Activated CD8-positive, alpha-beta T cell treated with anti-CD3 and anti-CD28 coated beads for 36 hours (primary cell): Measurements from ENCODE around the gene ANXA11. TPM values are rescaled to one million over a fixed set of nuclear protein-coding genes. Genes with fewer than 3 reads are reported as not detected.

Source experiments
- ATAC-seq: fragments of 200-7000 bp; cut with Tn5 transposase; one replicate; pipeline ENCODE4 v1.10.0; 2021; ENCODE audit warnings: mild to moderate bottlenecking, moderate library complexity
- CTCF ChIA-PET: fragments of 350-600 bp; sonication (Branson Sonifier 250); formaldehyde crosslinking; loops from one replicate; lab custom pipeline; 2021; ENCODE audit warnings: antibody characterized with exemption; lab: Charles Lee
- POLR2A ChIA-PET: fragments of 350-600 bp; sonication (Branson Sonifier 250); formaldehyde crosslinking; loops from one replicate; lab custom pipeline; 2021; ENCODE audit warnings: antibody characterized with exemption; lab: Charles Lee
- DNase-seq: peaks from one replicate; pipeline ENCODE4 v3.0.0-alpha.2; 2020
- H3K27ac Mint-ChIP-seq: one replicate; pipeline ENCODE4 v1.8.0; 2021; ENCODE audit warnings: mild to moderate bottlenecking, mixed read lengths
- H3K27me3 Mint-ChIP-seq: one replicate; pipeline ENCODE4 v1.8.0; 2021; ENCODE audit warnings: mixed read lengths
- H3K36me3 Mint-ChIP-seq: one replicate; pipeline ENCODE4 v1.8.0; 2021; ENCODE audit warnings: low read depth, mixed read lengths
- H3K4me1 Mint-ChIP-seq: one replicate; pipeline ENCODE4 v1.8.0; 2021; ENCODE audit warnings: low read depth, mixed read lengths
- H3K4me3 Mint-ChIP-seq: one replicate; pipeline ENCODE4 v1.8.0; 2021; ENCODE audit warnings: mild to moderate bottlenecking, moderate library complexity, mixed read lengths
- H3K9me3 Mint-ChIP-seq: one replicate; pipeline ENCODE4 v1.8.0; 2021; ENCODE audit warnings: mixed read lengths
- intact Hi-C: fragments of 100-400 bp; cut with micrococcal nuclease; formaldehyde crosslinking; loops from one replicate; pipeline ENCODE4 v1.10.0; 2022
- total RNA-seq, 2 experiments: library from RNA; stranded (reverse); gene quantifications; one replicate each; pipeline ENCODE4 v1.2.3, GENCODE V29; 2021
- TF ChIP-seq, protein P1 (sequence below): fragments of 200-600 bp; IDR thresholded peaks from one replicate; pipeline ENCODE4 v1.8.0; 2022; ENCODE audit warnings: antibody characterized with exemption, mild to moderate bottlenecking

The ANXA11 gene
- total RNA-seq, 2 experiments from 2014 or later, result 226 to 238 TPM

DNA sequence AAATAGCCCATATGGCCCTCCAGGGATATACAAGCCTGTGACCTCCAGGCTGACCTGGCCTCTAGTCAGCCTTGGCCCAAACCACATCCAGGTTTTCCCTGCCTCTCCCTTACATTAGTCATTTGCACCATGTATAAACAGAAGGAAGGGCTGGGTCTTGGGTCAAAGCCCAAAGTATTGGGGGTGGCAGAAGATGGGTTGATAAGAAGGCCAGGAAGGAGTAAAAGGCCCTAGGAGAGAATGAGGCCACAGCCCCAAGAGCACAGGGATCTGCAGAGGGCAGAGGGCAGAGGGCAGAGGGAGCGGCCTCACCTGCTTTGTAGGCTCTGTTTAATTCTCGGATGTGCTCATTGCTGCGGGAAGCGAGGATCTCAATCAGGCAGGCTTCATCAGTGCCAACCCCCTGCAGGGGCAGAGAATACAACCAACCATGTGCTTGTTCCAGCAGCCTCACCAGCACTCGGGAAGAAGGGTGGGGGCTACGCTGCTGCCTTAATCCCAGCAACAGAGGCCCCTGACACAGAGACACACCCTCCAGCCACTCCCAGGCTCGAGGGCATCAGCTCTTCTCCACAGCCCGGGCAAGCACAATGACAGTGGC, 41.5 kb downstream of the ANXA11 start:
- H3K27ac Mint-ChIP-seq, result no peak overlapping the region
- ATAC-seq (no peak), DNase-seq (no peak)
- CTCF ChIA-PET, result interaction anchor here (2.2 kb wide), 1 partner anchor 20 kb away, joined by 8 read pairs; no protein-coding TSS in a partner anchor
- peaks cover 14% of the 10 kb centered on the region for H3K4me1 Mint-ChIP-seq
- no peaks in the 10 kb centered on the region for H3K9me3 Mint-ChIP-seq
- no peaks in the 10 kb centered on the region for H3K27me3 Mint-ChIP-seq
- intact Hi-C loops, result no loop called here
- POLR2A ChIA-PET, result interaction anchor here (0.9 to 1.7 kb wide), 2 partner anchors 13 to 27 kb away, joined by 3 to 6 read pairs; no protein-coding TSS in a partner anchor
- no peak overlapping the region for H3K4me3 Mint-ChIP-seq
- TF ChIP-seq, protein P1, sequence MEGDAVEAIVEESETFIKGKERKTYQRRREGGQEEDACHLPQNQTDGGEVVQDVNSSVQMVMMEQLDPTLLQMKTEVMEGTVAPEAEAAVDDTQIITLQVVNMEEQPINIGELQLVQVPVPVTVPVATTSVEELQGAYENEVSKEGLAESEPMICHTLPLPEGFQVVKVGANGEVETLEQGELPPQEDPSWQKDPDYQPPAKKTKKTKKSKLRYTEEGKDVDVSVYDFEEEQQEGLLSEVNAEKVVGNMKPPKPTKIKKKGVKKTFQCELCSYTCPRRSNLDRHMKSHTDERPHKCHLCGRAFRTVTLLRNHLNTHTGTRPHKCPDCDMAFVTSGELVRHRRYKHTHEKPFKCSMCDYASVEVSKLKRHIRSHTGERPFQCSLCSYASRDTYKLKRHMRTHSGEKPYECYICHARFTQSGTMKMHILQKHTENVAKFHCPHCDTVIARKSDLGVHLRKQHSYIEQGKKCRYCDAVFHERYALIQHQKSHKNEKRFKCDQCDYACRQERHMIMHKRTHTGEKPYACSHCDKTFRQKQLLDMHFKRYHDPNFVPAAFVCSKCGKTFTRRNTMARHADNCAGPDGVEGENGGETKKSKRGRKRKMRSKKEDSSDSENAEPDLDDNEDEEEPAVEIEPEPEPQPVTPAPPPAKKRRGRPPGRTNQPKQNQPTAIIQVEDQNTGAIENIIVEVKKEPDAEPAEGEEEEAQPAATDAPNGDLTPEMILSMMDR, result no peak
- H3K36me3 Mint-ChIP-seq, result peaks cover 50% of the 10 kb centered on the region

- no peaks in the 10 kb centered on the region for H3K27me3 Mint-ChIP-seq
- H3K4me1 Mint-ChIP-seq, result peaks cover 15% of the 10 kb centered on the region
- TF ChIP-seq, protein P1, result peak; percentile 21
- POLR2A ChIA-PET, result interaction anchor here (1.0 kb wide), 1 partner anchor 14 kb away, joined by 3 read pairs; no protein-coding TSS in a partner anchor
- DNase-seq, result no peak
- CTCF ChIA-PET, result interaction anchor here (1.1 to 2.3 kb wide), 6 partner anchors 10 to 61 kb away, joined by 3 to 15 read pairs (median 5); no protein-coding TSS in a partner anchor
- intact Hi-C loops, result no loop called here
- H3K9me3 Mint-ChIP-seq, result no peaks in the 10 kb centered on the region
- peak overlapping the region; percentile 46 for H3K27ac Mint-ChIP-seq
- ATAC-seq, result no peak
- H3K36me3 Mint-ChIP-seq, result peaks cover 69% of the 10 kb centered on the region
- H3K4me3 Mint-ChIP-seq, result no peak overlapping the region
These were observed 43.8 kb downstream of the ANXA11 start for GRCh38 chr10:80161321-80162083.

- Mint-ChIP-seq H3K9me3 (no peaks in the 10 kb centered on the region), H3K4me3 (no peak overlapping the region), H3K36me3 (peaks cover 71% of the 10 kb centered on the region), H3K27me3 (no peaks in the 10 kb centered on the region), H3K27ac (peak overlapping the region; percentile 65), H3K4me1 (peaks cover 12% of the 10 kb centered on the region)
- ChIA-PET POLR2A (interaction anchor here (0.8 kb wide), 1 partner anchor 10 kb away, joined by 3 read pairs; no protein-coding TSS in a partner anchor), CTCF (interaction anchor here (0.8 to 2.3 kb wide), 5 partner anchors 17 to 62 kb away, joined by 3 to 8 read pairs (median 3); no protein-coding TSS in a partner anchor)
- TF ChIP-seq, protein P1, result no peak
- no peak for ATAC-seq
- DNase-seq, result no peak
- intact Hi-C loops, result no loop called here
These were observed 44.7 kb downstream of the ANXA11 start for GRCh38 chr10:80160361-80161320.

- CTCF ChIA-PET, result interaction anchor here (1.0 kb wide), 1 partner anchor 48 kb away, joined by 3 read pairs; no protein-coding TSS in a partner anchor
- POLR2A ChIA-PET, result interaction anchor here (0.8 kb wide), 1 partner anchor 8 kb away, joined by 3 read pairs; no protein-coding TSS in a partner anchor
- intact Hi-C loops, result no loop called here
- Mint-ChIP-seq H3K9me3 (no peaks in the 10 kb centered on the region), H3K4me1 (peaks cover 10% of the 10 kb centered on the region), H3K27me3 (no peaks in the 10 kb centered on the region), H3K36me3 (peaks cover 78% of the 10 kb centered on the region), H3K27ac (peak overlapping the region; percentile 60), H3K4me3 (no peak overlapping the region)
- TF ChIP-seq, protein P1, result no peak
- ATAC-seq (no peak), DNase-seq (no peak)
These were observed 46.0 kb downstream of the ANXA11 start for GRCh38 chr10:80159166-80159873.
